ENCODE data around the gene LTBP4. TPM values are rescaled to one million over a fixed set of nuclear protein-coding genes. Genes with fewer than 3 reads are reported as not detected.
A peak's percentile ranks its signal among the peaks of the same experiment; 100 is the strongest.

LTBP4 gene
- polyA plus RNA-seq, 2 donors = 69.9 to 117 TPM

- no peak overlapping the region for H3K27ac ChIP-seq (ENCODE audit: low read depth in 2 of 2, low read length in 1 of 2)
- H3K9me3 ChIP-seq (ENCODE audit: control insufficient read depth in 2 of 2, insufficient read depth in 1 of 2, low read depth in 1 of 2, low read length in 1 of 2) = no peaks in the 10 kb centered on the region
- 31 to 33% methylated on average over 13 of the region's 13 CpGs for WGBS, 2 donors
- H3K36me3 ChIP-seq (ENCODE audit: control insufficient read depth in 2 of 2, insufficient read depth in 2 of 2, low read length in 1 of 2) = peaks cover 0 to 2% of the 10 kb centered on the region in 2 donors
- H3K27me3 ChIP-seq (ENCODE audit: control insufficient read depth in 1 of 2, insufficient read depth in 2 of 2, low read length in 2 of 2) = no peaks in the 10 kb centered on the region
- H3K4me3 ChIP-seq (ENCODE audit: low read depth in 1 of 2, low read length in 2 of 2) = no peak overlapping the region
- peaks cover 0 to 4% of the 10 kb centered on the region in 2 donors for H3K4me1 ChIP-seq (ENCODE audit: control insufficient read depth in 2 of 2, insufficient read depth in 2 of 2, low read length in 1 of 2)
These were observed 6.5 kb upstream of the LTBP4 start for GRCh38 chr19:40594657-40595091.

- Histone ChIP-seq H3K36me3 (ENCODE audit: control insufficient read depth in 2 of 2, insufficient read depth in 2 of 2, low read length in 1 of 2) (no peaks in the 10 kb centered on the region), H3K27me3 (ENCODE audit: control insufficient read depth in 1 of 2, insufficient read depth in 2 of 2, low read length in 2 of 2) (no peaks in the 10 kb centered on the region), H3K9me3 (ENCODE audit: control insufficient read depth in 2 of 2, insufficient read depth in 1 of 2, low read depth in 1 of 2, low read length in 1 of 2) (no peaks in the 10 kb centered on the region), H3K4me1 (ENCODE audit: control insufficient read depth in 2 of 2, insufficient read depth in 2 of 2, low read length in 1 of 2) (peaks cover 4 to 8% of the 10 kb centered on the region in 2 donors), H3K27ac (ENCODE audit: low read depth in 2 of 2, low read length in 1 of 2) (no peak overlapping the region), H3K4me3 (ENCODE audit: low read depth in 1 of 2, low read length in 2 of 2) (peak overlapping the region in 1 of 2 donors; percentile 5)
- 9 to 11% methylated on average over 37 to 53 of the region's 53 CpGs for WGBS, 2 donors
These were observed 4.4 kb upstream of the LTBP4 start for GRCh38 chr19:40596608-40597328.

GRCh38 chr19:40597329-40597838 lies 3.8 kb upstream of the LTBP4 start:
- WGBS, 2 donors = 7 to 13% methylated on average over 18 of the region's 18 CpGs
- Histone ChIP-seq H3K27me3 (ENCODE audit: control insufficient read depth in 1 of 2, insufficient read depth in 2 of 2, low read length in 2 of 2) (no peaks in the 10 kb centered on the region), H3K4me3 (ENCODE audit: low read depth in 1 of 2, low read length in 2 of 2) (peak overlapping the region in 1 of 2 donors; percentile 5), H3K36me3 (ENCODE audit: control insufficient read depth in 2 of 2, insufficient read depth in 2 of 2, low read length in 1 of 2) (no peaks in the 10 kb centered on the region), H3K9me3 (ENCODE audit: control insufficient read depth in 2 of 2, insufficient read depth in 1 of 2, low read depth in 1 of 2, low read length in 1 of 2) (no peaks in the 10 kb centered on the region), H3K27ac (ENCODE audit: low read depth in 2 of 2, low read length in 1 of 2) (no peak overlapping the region), H3K4me1 (ENCODE audit: control insufficient read depth in 2 of 2, insufficient read depth in 2 of 2, low read length in 1 of 2) (peaks cover 4 to 9% of the 10 kb centered on the region in 2 donors)

GRCh38 chr19:40598121-40598917 lies 2.9 kb upstream of the LTBP4 start:
- H3K4me1 ChIP-seq (ENCODE audit: control insufficient read depth in 2 of 2, insufficient read depth in 2 of 2, low read length in 1 of 2) = peaks cover 4 to 14% of the 10 kb centered on the region in 2 donors
- 1% methylated on average over 44 to 46 of the region's 46 CpGs for WGBS, 2 donors
- H3K36me3 ChIP-seq (ENCODE audit: control insufficient read depth in 2 of 2, insufficient read depth in 2 of 2, low read length in 1 of 2) = no peaks in the 10 kb centered on the region
- no peak overlapping the region for H3K4me3 ChIP-seq (ENCODE audit: low read depth in 1 of 2, low read length in 2 of 2)
- no peak overlapping the region for H3K27ac ChIP-seq (ENCODE audit: low read depth in 2 of 2, low read length in 1 of 2)
- H3K27me3 ChIP-seq (ENCODE audit: control insufficient read depth in 1 of 2, insufficient read depth in 2 of 2, low read length in 2 of 2) = no peaks in the 10 kb centered on the region
- no peaks in the 10 kb centered on the region for H3K9me3 ChIP-seq (ENCODE audit: control insufficient read depth in 2 of 2, insufficient read depth in 1 of 2, low read depth in 1 of 2, low read length in 1 of 2)

- Histone ChIP-seq H3K27me3 (ENCODE audit: control insufficient read depth in 1 of 2, insufficient read depth in 2 of 2, low read length in 2 of 2) (no peaks in the 10 kb centered on the region), H3K27ac (ENCODE audit: low read depth in 2 of 2, low read length in 1 of 2) (peak overlapping the region in 1 of 2 donors; percentile 61), H3K4me3 (ENCODE audit: low read depth in 1 of 2, low read length in 2 of 2) (no peak overlapping the region), H3K36me3 (ENCODE audit: control insufficient read depth in 2 of 2, insufficient read depth in 2 of 2, low read length in 1 of 2) (no peaks in the 10 kb centered on the region), H3K9me3 (ENCODE audit: control insufficient read depth in 2 of 2, insufficient read depth in 1 of 2, low read depth in 1 of 2, low read length in 1 of 2) (no peaks in the 10 kb centered on the region), H3K4me1 (ENCODE audit: control insufficient read depth in 2 of 2, insufficient read depth in 2 of 2, low read length in 1 of 2) (peaks cover 4 to 14% of the 10 kb centered on the region in 2 donors)
- WGBS, 2 donors = 10 to 11% methylated on average over 15 of the region's 15 CpGs
These were observed 2.3 kb upstream of the LTBP4 start for GRCh38 chr19:40598918-40599307.

- Histone ChIP-seq H3K36me3 (ENCODE audit: control insufficient read depth in 2 of 2, insufficient read depth in 2 of 2, low read length in 1 of 2) (no peaks in the 10 kb centered on the region), H3K4me3 (ENCODE audit: low read depth in 1 of 2, low read length in 2 of 2) (no peak overlapping the region), H3K27ac (ENCODE audit: low read depth in 2 of 2, low read length in 1 of 2) (peak overlapping the region; percentile 61 to 96), H3K4me1 (ENCODE audit: control insufficient read depth in 2 of 2, insufficient read depth in 2 of 2, low read length in 1 of 2) (peaks cover 4 to 16% of the 10 kb centered on the region in 2 donors), H3K27me3 (ENCODE audit: control insufficient read depth in 1 of 2, insufficient read depth in 2 of 2, low read length in 2 of 2) (no peaks in the 10 kb centered on the region), H3K9me3 (ENCODE audit: control insufficient read depth in 2 of 2, insufficient read depth in 1 of 2, low read depth in 1 of 2, low read length in 1 of 2) (no peaks in the 10 kb centered on the region)
- WGBS, 2 donors = 5 to 7% methylated on average over 8 to 9 of the region's 9 CpGs
These were observed 1.8 kb upstream of the LTBP4 start for GRCh38 chr19:40599331-40599901.

GRCh38 chr19:40599902-40600569 lies 1.1 kb upstream of the LTBP4 start:
- WGBS, 2 donors = 5 to 7% methylated on average over 41 to 43 of the region's 43 CpGs
- no peaks in the 10 kb centered on the region for H3K27me3 ChIP-seq (ENCODE audit: control insufficient read depth in 1 of 2, insufficient read depth in 2 of 2, low read length in 2 of 2)
- peaks cover 0 to 2% of the 10 kb centered on the region in 2 donors for H3K9me3 ChIP-seq (ENCODE audit: control insufficient read depth in 2 of 2, insufficient read depth in 1 of 2, low read depth in 1 of 2, low read length in 1 of 2)
- H3K27ac ChIP-seq (ENCODE audit: low read depth in 2 of 2, low read length in 1 of 2) = peak overlapping the region; percentile 43 to 96
- no peak overlapping the region for H3K4me3 ChIP-seq (ENCODE audit: low read depth in 1 of 2, low read length in 2 of 2)
- peaks cover 4 to 20% of the 10 kb centered on the region in 2 donors for H3K4me1 ChIP-seq (ENCODE audit: control insufficient read depth in 2 of 2, insufficient read depth in 2 of 2, low read length in 1 of 2)
- no peaks in the 10 kb centered on the region for H3K36me3 ChIP-seq (ENCODE audit: control insufficient read depth in 2 of 2, insufficient read depth in 2 of 2, low read length in 1 of 2)

GRCh38 chr19:40600570-40601133 lies 517 bp upstream of the LTBP4 start:
- Histone ChIP-seq H3K4me1 (ENCODE audit: control insufficient read depth in 2 of 2, insufficient read depth in 2 of 2, low read length in 1 of 2) (peaks cover 4 to 23% of the 10 kb centered on the region in 2 donors), H3K9me3 (ENCODE audit: control insufficient read depth in 2 of 2, insufficient read depth in 1 of 2, low read depth in 1 of 2, low read length in 1 of 2) (peaks cover 0 to 2% of the 10 kb centered on the region in 2 donors), H3K27ac (ENCODE audit: low read depth in 2 of 2, low read length in 1 of 2) (peak overlapping the region in 1 of 2 donors; percentile 96), H3K27me3 (ENCODE audit: control insufficient read depth in 1 of 2, insufficient read depth in 2 of 2, low read length in 2 of 2) (no peaks in the 10 kb centered on the region), H3K4me3 (ENCODE audit: low read depth in 1 of 2, low read length in 2 of 2) (peak overlapping the region in 1 of 2 donors; percentile 55), H3K36me3 (ENCODE audit: control insufficient read depth in 2 of 2, insufficient read depth in 2 of 2, low read length in 1 of 2) (no peaks in the 10 kb centered on the region)
- WGBS, 2 donors = 7 to 8% methylated on average over 13 of the region's 13 CpGs

- Histone ChIP-seq H3K27me3 (ENCODE audit: control insufficient read depth in 1 of 2, insufficient read depth in 2 of 2, low read length in 2 of 2) (no peaks in the 10 kb centered on the region), H3K9me3 (ENCODE audit: control insufficient read depth in 2 of 2, insufficient read depth in 1 of 2, low read depth in 1 of 2, low read length in 1 of 2) (peaks cover 0 to 2% of the 10 kb centered on the region in 2 donors), H3K36me3 (ENCODE audit: control insufficient read depth in 2 of 2, insufficient read depth in 2 of 2, low read length in 1 of 2) (no peaks in the 10 kb centered on the region), H3K4me1 (ENCODE audit: control insufficient read depth in 2 of 2, insufficient read depth in 2 of 2, low read length in 1 of 2) (peaks cover 4 to 31% of the 10 kb centered on the region in 2 donors), H3K4me3 (ENCODE audit: low read depth in 1 of 2, low read length in 2 of 2) (peak overlapping the region in 1 of 2 donors; percentile 40), H3K27ac (ENCODE audit: low read depth in 2 of 2, low read length in 1 of 2) (peak overlapping the region; percentile 96 to 99)
- 19 to 43% methylated on average over 2 of the region's 2 CpGs for WGBS, 2 donors
These were observed 1.9 kb downstream of the LTBP4 start for GRCh38 chr19:40603071-40603388.
